Liver (tissue), 3 donors: ENCODE data around the gene ABCC9.

Experiments
- CTCF ChIP-seq: fragments of 150-350 bp; IDR thresholded peaks from 2 replicates; pipeline ENCODE4 v1.5.1; 2017; ENCODE audit warnings: improper control_type of control experiment, low read depth, low read length; ENCODE audit not compliant: missing input control
- FOXA1 ChIP-seq: IDR thresholded peaks from 2 replicates; pipeline ENCODE4 v1.6.1; 2016; ENCODE audit warnings: antibody characterized with exemption
- JUND ChIP-seq, 2 donors: IDR thresholded peaks; 2 replicates each; pipeline ENCODE4 v1.6.1; 2016; ENCODE audit warnings: antibody characterized with exemption in 2 of 2
- NR2F2 ChIP-seq: IDR thresholded peaks from 2 replicates; pipeline ENCODE4 v1.6.1; 2016; ENCODE audit warnings: antibody characterized with exemption
- RAD21 ChIP-seq, 2 donors: IDR thresholded peaks; 2 replicates each; pipeline ENCODE4 v1.6.1; 2016; ENCODE audit warnings: antibody characterized with exemption in 2 of 2, mild to moderate bottlenecking in 2 of 2
- TAF1 ChIP-seq: conservative IDR thresholded peaks from 2 replicates; pipeline ENCODE4 v1.6.1; 2016; ENCODE audit warnings: antibody characterized with exemption, mild to moderate bottlenecking
- YY1 ChIP-seq: IDR thresholded peaks from 2 replicates; pipeline ENCODE4 v1.6.1; 2016; ENCODE audit warnings: antibody characterized with exemption, mild to moderate bottlenecking
- TF ChIP-seq, protein P1 (sequence below): IDR thresholded peaks from 2 replicates; pipeline ENCODE4 v1.6.1; 2016; ENCODE audit warnings: antibody characterized with exemption, mild to moderate bottlenecking
- TF ChIP-seq, protein P2 (sequence below): IDR thresholded peaks from 2 replicates; pipeline ENCODE4 v1.6.1; 2016; ENCODE audit warnings: antibody characterized with exemption
- donor health status: healthy.
- donor health status: healthy.

DNA sequence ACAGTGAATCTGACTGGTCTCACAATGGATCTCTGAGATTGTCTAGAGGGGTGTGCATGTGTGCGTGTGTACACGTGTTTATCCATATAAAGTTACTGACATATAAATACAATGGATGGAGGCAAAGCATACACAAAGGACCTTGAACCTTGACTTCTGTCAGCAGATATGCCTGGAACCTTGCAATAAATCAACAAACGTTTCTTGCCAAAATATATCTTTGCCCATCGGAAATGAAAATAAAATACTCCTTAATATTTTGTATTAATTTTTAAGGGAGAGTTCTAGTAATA is 114.7 kb downstream of the ABCC9 start:
- TF ChIP-seq CTCF (no peak), RAD21 (IDR thresholded peaks at IDR 0.05) (no peak), NR2F2 (no peak), TAF1 (no peak), YY1 (peak; percentile 23), JUND (IDR thresholded peaks at IDR 0.05) (peak in 1 of 2 donors; percentile 20), FOXA1 (no peak)
- TF ChIP-seq, protein P1, sequence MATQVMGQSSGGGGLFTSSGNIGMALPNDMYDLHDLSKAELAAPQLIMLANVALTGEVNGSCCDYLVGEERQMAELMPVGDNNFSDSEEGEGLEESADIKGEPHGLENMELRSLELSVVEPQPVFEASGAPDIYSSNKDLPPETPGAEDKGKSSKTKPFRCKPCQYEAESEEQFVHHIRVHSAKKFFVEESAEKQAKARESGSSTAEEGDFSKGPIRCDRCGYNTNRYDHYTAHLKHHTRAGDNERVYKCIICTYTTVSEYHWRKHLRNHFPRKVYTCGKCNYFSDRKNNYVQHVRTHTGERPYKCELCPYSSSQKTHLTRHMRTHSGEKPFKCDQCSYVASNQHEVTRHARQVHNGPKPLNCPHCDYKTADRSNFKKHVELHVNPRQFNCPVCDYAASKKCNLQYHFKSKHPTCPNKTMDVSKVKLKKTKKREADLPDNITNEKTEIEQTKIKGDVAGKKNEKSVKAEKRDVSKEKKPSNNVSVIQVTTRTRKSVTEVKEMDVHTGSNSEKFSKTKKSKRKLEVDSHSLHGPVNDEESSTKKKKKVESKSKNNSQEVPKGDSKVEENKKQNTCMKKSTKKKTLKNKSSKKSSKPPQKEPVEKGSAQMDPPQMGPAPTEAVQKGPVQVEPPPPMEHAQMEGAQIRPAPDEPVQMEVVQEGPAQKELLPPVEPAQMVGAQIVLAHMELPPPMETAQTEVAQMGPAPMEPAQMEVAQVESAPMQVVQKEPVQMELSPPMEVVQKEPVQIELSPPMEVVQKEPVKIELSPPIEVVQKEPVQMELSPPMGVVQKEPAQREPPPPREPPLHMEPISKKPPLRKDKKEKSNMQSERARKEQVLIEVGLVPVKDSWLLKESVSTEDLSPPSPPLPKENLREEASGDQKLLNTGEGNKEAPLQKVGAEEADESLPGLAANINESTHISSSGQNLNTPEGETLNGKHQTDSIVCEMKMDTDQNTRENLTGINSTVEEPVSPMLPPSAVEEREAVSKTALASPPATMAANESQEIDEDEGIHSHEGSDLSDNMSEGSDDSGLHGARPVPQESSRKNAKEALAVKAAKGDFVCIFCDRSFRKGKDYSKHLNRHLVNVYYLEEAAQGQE, result no peak
- TF ChIP-seq, protein P2, sequence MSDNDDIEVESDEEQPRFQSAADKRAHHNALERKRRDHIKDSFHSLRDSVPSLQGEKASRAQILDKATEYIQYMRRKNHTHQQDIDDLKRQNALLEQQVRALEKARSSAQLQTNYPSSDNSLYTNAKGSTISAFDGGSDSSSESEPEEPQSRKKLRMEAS, result no peak
